NCI-H2029 treated with DMSO at 0.1 percent for 48 hours (cell line): ENCODE measurements around the gene EDIL3.
"Not testable (repeated sequence)": the region's sequence is repeated elsewhere in the genome, so short reads cannot be mapped to it uniquely, and the experiment has no call there.

Source experiments
- DNase-seq: peaks from one replicate; lab custom pipeline; 2025; lab: John Stamatoyannopoulos, UW

Gene EDIL3

GRCh38 chr5:84059672-84060071 lies 325.0 kb downstream of the EDIL3 start:
- DNase-seq, result no peak

- no peak for DNase-seq
Observed at GRCh38 chr5:84058561-84058960, 326.1 kb downstream of the EDIL3 start.

GRCh38 chr5:84057211-84057610 lies 327.5 kb downstream of the EDIL3 start:
- DNase-seq, result no peak

- no peak for DNase-seq
Observed at GRCh38 chr5:84045964-84046363, 338.7 kb downstream of the EDIL3 start.

- DNase-seq, result no peak
Observed at GRCh38 chr5:84036842-84037241, 347.8 kb downstream of the EDIL3 start.

GRCh38 chr5:84032324-84032723 lies 352.4 kb downstream of the EDIL3 start:
- DNase-seq, result no peak

GRCh38 chr5:84028093-84028492 lies 356.6 kb downstream of the EDIL3 start:
- no peak for DNase-seq

- DNase-seq, result not testable (repeated sequence)
Observed at GRCh38 chr5:84018521-84018920, 366.2 kb downstream of the EDIL3 start.

GRCh38 chr5:84017523-84018172 lies 367.0 kb downstream of the EDIL3 start:
- DNase-seq, result no peak

- DNase-seq, result no peak
Observed at GRCh38 chr5:84016085-84016484, 368.6 kb downstream of the EDIL3 start.

GRCh38 chr5:84014966-84015365 lies 369.7 kb downstream of the EDIL3 start:
- no peak for DNase-seq

- no peak for DNase-seq
Observed at GRCh38 chr5:83993803-83994202, 390.9 kb downstream of the EDIL3 start.

- DNase-seq, result no peak
Observed at GRCh38 chr5:83991566-83992224, 393.0 kb downstream of the EDIL3 start.

GRCh38 chr5:83988293-83988685 lies 396.4 kb downstream of the EDIL3 start:
- DNase-seq, result no peak

GRCh38 chr5:83987513-83988292 lies 397.0 kb downstream of the EDIL3 start:
- DNase-seq, result no peak

- no peak for DNase-seq
Observed at GRCh38 chr5:83983852-83984251, 400.8 kb downstream of the EDIL3 start.

GRCh38 chr5:83973925-83974815 lies 410.5 kb downstream of the EDIL3 start:
- no peak for DNase-seq

GRCh38 chr5:83972909-83973308 lies 411.8 kb downstream of the EDIL3 start:
- DNase-seq, result no peak

- no peak for DNase-seq
Observed at GRCh38 chr5:83972236-83972635, 412.4 kb downstream of the EDIL3 start.

- no peak for DNase-seq
Observed at GRCh38 chr5:83967417-83967816, 417.3 kb downstream of the EDIL3 start.

GRCh38 chr5:83965441-83965840 lies 419.2 kb downstream of the EDIL3 start:
- DNase-seq, result no peak

GRCh38 chr5:83964271-83964670 lies 420.4 kb downstream of the EDIL3 start:
- DNase-seq, result no peak
